ENCODE data around the gene ALDH1L2.

The ALDH1L2 gene

DNA sequence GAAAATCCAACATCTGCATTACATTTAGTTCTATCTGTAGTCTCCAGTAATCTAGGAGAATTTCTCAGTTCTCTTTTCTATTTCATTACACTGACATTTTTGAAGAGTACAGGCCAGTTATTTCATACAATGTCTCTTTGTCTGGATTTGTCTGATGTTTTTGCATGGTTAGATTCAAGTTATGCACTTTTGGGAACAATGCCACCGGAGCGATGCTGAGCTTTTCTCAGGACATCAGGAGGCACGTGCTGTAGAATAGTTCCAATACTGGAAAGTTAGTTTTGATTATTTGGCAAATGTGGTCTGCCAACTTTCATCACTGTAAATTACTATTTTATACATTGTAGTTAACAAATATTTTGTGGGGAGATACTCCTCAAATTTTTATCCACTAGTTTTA, 43.1 kb downstream of the ALDH1L2 start:
- H3K4me3 ChIP-seq (ENCODE audit: low read depth, low read length), result no peak overlapping the region

DNA sequence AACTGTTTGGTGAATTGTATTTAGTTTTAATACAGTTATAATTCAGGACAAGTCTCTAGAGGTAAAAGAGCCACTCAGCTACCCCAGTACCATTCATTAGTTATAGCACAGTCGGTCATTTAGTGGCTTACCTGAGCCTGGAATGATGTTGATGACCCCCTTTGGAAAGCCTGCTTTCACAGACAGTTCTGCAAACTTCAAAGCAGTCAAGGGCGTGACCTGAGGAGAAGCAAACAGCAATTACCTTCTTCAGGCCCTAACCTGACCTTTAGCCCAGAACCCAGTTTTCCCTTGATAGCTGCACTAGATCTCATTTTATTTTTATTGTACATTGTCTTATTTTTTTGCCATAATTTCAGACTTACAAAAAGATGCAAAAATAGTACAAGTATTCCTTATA, 43.8 kb downstream of the ALDH1L2 start:
- H3K36me3 ChIP-seq, result no peaks in the 10 kb centered on the region
- no peak overlapping the region for H3K4me3 ChIP-seq (ENCODE audit: low read depth, low read length)
- no peak for TF ChIP-seq CTCF (IDR thresholded peaks at IDR 0.05; ENCODE audit: low read depth, low read length)
- H3K27me3 ChIP-seq (ENCODE audit: insufficient read depth, low read depth, severe bottlenecking), result no peaks in the 10 kb centered on the region
- no peaks in the 10 kb centered on the region for H3K9me3 ChIP-seq (ENCODE audit: severe bottlenecking)
- no peak for DNase-seq
- no peak overlapping the region for H3K27ac ChIP-seq

More for the DNA sequence above, 43.1 kb downstream of the ALDH1L2 start:
- Histone ChIP-seq H3K9me3 (ENCODE audit: severe bottlenecking) (no peaks in the 10 kb centered on the region), H3K27me3 (ENCODE audit: insufficient read depth, low read depth, severe bottlenecking) (no peaks in the 10 kb centered on the region), H3K27ac (no peak overlapping the region), H3K36me3 (no peaks in the 10 kb centered on the region)
- DNase-seq, result no peak
- no peak for TF ChIP-seq CTCF (IDR thresholded peaks at IDR 0.05; ENCODE audit: low read depth, low read length)

- no peaks in the 10 kb centered on the region for H3K36me3 ChIP-seq
- H3K9me3 ChIP-seq (ENCODE audit: severe bottlenecking), result no peaks in the 10 kb centered on the region
- no peak for DNase-seq
- H3K4me3 ChIP-seq (ENCODE audit: low read depth, low read length), result no peak overlapping the region
- no peak overlapping the region for H3K27ac ChIP-seq
- no peaks in the 10 kb centered on the region for H3K27me3 ChIP-seq (ENCODE audit: insufficient read depth, low read depth, severe bottlenecking)
- no peak for TF ChIP-seq CTCF (IDR thresholded peaks at IDR 0.05; ENCODE audit: low read depth, low read length)
These were observed 47.2 kb downstream of the ALDH1L2 start for GRCh38 chr12:105036937-105037649.

- Histone ChIP-seq H3K36me3 (no peaks in the 10 kb centered on the region), H3K9me3 (ENCODE audit: severe bottlenecking) (no peaks in the 10 kb centered on the region), H3K27ac (no peak overlapping the region), H3K27me3 (ENCODE audit: insufficient read depth, low read depth, severe bottlenecking) (no peaks in the 10 kb centered on the region), H3K4me3 (ENCODE audit: low read depth, low read length) (no peak overlapping the region)
- no peak for DNase-seq
- TF ChIP-seq CTCF (IDR thresholded peaks at IDR 0.05; ENCODE audit: low read depth, low read length), result no peak
These were observed 50.4 kb downstream of the ALDH1L2 start for GRCh38 chr12:105033851-105034250.

DNA sequence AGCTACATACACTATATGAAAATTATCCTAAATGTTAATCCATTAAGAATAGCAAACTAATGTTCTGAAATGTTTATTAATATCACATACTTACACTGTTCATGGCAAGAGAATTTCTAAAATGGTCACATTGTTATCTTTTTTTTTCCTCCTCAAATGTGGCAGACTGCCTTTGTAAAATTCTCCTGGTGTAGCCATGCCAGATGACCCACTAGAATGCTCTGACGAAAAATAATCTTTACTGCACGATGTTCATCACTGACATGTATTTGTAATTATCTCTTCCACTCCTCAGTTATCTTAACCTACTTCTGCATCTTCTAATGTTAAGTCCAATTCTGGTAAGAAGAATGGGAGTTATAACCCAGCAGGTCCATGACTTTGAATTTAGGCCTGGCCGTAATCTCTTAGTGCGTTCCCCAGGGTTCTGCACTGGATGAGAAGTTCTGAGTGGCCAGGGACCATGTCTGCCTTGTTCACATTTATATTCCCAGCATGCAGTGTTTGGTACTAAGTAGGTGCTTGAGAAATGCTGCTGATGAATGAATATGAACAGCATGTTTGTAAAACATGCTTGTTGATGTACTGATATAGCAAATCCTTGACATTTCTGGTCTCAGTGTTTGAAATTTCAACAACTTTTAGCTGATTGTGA, 51.4 kb downstream of the ALDH1L2 start:
- no peak for DNase-seq
- no peaks in the 10 kb centered on the region for H3K27me3 ChIP-seq (ENCODE audit: insufficient read depth, low read depth, severe bottlenecking)
- H3K9me3 ChIP-seq (ENCODE audit: severe bottlenecking), result no peaks in the 10 kb centered on the region
- H3K4me3 ChIP-seq (ENCODE audit: low read depth, low read length), result no peak overlapping the region
- H3K36me3 ChIP-seq, result no peaks in the 10 kb centered on the region
- no peak overlapping the region for H3K27ac ChIP-seq
- TF ChIP-seq CTCF (IDR thresholded peaks at IDR 0.05; ENCODE audit: low read depth, low read length), result no peak
